GM23338 (cell line): Measurements from ENCODE around the gene ANGPT4. TPM values are rescaled to one million over a fixed set of nuclear protein-coding genes. Genes with fewer than 3 reads are reported as not detected.

Source experiments
- ATAC-seq: fragments of 200-7000 bp; cut with Tn5 transposase; 3 replicates; pipeline ENCODE4 v1.9.1; 2020
- DNase-seq: peaks from one replicate; pipeline ENCODE4 v3.0.0-alpha.2; 2015; ENCODE audit warnings: low spot score
- H2AFZ ChIP-seq: fragments of 200-600 bp; sonication (generic); 2 replicates; pipeline ENCODE4 v1.8.0; 2016; ENCODE audit warnings: antibody characterized with exemption, mild to moderate bottlenecking, moderate library complexity
- H3F3A ChIP-seq: fragments of 200-600 bp; sonication (generic); replicated peaks from 2 replicates; pipeline ENCODE4 v1.8.0; 2017; ENCODE audit warnings: antibody characterized with exemption, mixed run types, low read depth
- H3K27ac ChIP-seq: fragments of 200-600 bp; sonication (generic); 2 replicates; pipeline ENCODE4 v1.6.1; 2016; ENCODE audit warnings: low read depth
- H3K27me3 ChIP-seq: fragments of 200-600 bp; sonication (generic); 2 replicates; pipeline ENCODE4 v1.8.0; 2016; ENCODE audit warnings: mild to moderate bottlenecking, mixed run types, moderate library complexity; ENCODE audit not compliant: insufficient read depth
- H3K36me3 ChIP-seq: fragments of 200-600 bp; sonication (generic); 2 replicates; pipeline ENCODE4 v1.8.0; 2016; ENCODE audit warnings: mild to moderate bottlenecking; ENCODE audit not compliant: insufficient read depth
- H3K4me1 ChIP-seq: fragments of 200-600 bp; sonication (generic); 2 replicates; pipeline ENCODE4 v1.8.0; 2016; ENCODE audit warnings: mild to moderate bottlenecking, moderate library complexity; ENCODE audit not compliant: insufficient read depth
- H3K4me2 ChIP-seq: fragments of 200-600 bp; sonication (generic); 2 replicates; pipeline ENCODE4 v1.7.1; 2017; ENCODE audit warnings: mixed run types
- H3K4me3 ChIP-seq: fragments of 200-600 bp; sonication (generic); 2 replicates; pipeline ENCODE4 v1.6.1; 2016; ENCODE audit warnings: mixed run types
- H3K79me2 ChIP-seq: fragments of 200-600 bp; sonication (generic); replicated peaks from 2 replicates; pipeline ENCODE4 v1.8.0; 2017; ENCODE audit warnings: mild to moderate bottlenecking; ENCODE audit not compliant: insufficient read depth
- H3K9me2 ChIP-seq: fragments of 200-600 bp; sonication (generic); 2 replicates; pipeline ENCODE4 v1.8.0; 2017; ENCODE audit not compliant: insufficient read depth
- H4K20me1 ChIP-seq: fragments of 200-600 bp; sonication (generic); replicated peaks from 2 replicates; pipeline ENCODE4 v1.8.0; 2017; ENCODE audit warnings: mild to moderate bottlenecking; ENCODE audit not compliant: insufficient read depth
- H3K27ac Mint-ChIP-seq: 2 replicates; pipeline ENCODE4 v1.8.0; 2020; ENCODE audit warnings: inconsistent platforms, mild to moderate bottlenecking, moderate library complexity, mixed read lengths
- H3K27me3 Mint-ChIP-seq: 3 replicates; pipeline ENCODE4 v1.8.0; 2022; ENCODE audit warnings: low read depth, mild to moderate bottlenecking, moderate library complexity, mixed read lengths, inconsistent platforms; ENCODE audit not compliant: insufficient read depth, poor library complexity
- H3K36me3 Mint-ChIP-seq: 3 replicates; pipeline ENCODE4 v1.8.0; 2021; ENCODE audit warnings: low read depth, mild to moderate bottlenecking, inconsistent platforms, moderate library complexity, mixed read lengths
- H3K4me1 Mint-ChIP-seq: 3 replicates; pipeline ENCODE4 v1.8.0; 2020; ENCODE audit warnings: mild to moderate bottlenecking, inconsistent platforms, mixed read lengths
- H3K4me3 Mint-ChIP-seq: 3 replicates; pipeline ENCODE4 v1.8.0; 2021; ENCODE audit warnings: moderate library complexity, mild to moderate bottlenecking, inconsistent platforms, mixed read lengths
- H3K9me3 Mint-ChIP-seq: 3 replicates; pipeline ENCODE4 v1.8.0; 2020; ENCODE audit warnings: moderate library complexity, mild to moderate bottlenecking, inconsistent platforms, mixed read lengths
- CREB1 ChIP-seq: fragments of 250-450 bp; sonication (Bioruptor Pico); IDR thresholded peaks from 2 replicates; pipeline ENCODE4 v1.5.0; 2020; ENCODE audit warnings: low read depth, mild to moderate bottlenecking, moderate library complexity
- EZH2phosphoT487 ChIP-seq: fragments of 200-600 bp; sonication (generic); IDR thresholded peaks from one replicate; pipeline ENCODE4 v1.8.1; 2018; ENCODE audit warnings: antibody characterized with exemption; ENCODE audit not compliant: unreplicated experiment
- JUNB ChIP-seq: IDR thresholded peaks from one replicate; pipeline ENCODE4 v1.6.1; 2016; ENCODE audit warnings: antibody characterized with exemption; ENCODE audit not compliant: unreplicated experiment
- STAT1 ChIP-seq: IDR thresholded peaks from one replicate; pipeline ENCODE4 v1.6.1; 2016; ENCODE audit warnings: antibody characterized with exemption; ENCODE audit not compliant: unreplicated experiment
- ZNF331 ChIP-seq: fragments of 250-450 bp; sonication (Bioruptor Pico); IDR thresholded peaks from 2 replicates; pipeline ENCODE4 v1.5.0; 2020; ENCODE audit warnings: low read depth, mild to moderate bottlenecking, moderate library complexity
- polyA plus RNA-seq: library from polyadenylated mRNA; unstranded; fragments of >200 nt; fragmentation: Nextera tagmentation; extraction: Ambion mirVana; gene quantifications from 2 replicates; pipeline ENCODE4 v1.2.1, GENCODE V29; 2016
- total RNA-seq: library from RNA; depleted of rRNA; stranded (reverse); fragments of >200 nt; shearing (Covaris generic); gene quantifications from 2 replicates; pipeline ENCODE4 v1.2.3, GENCODE V29; 2014
- TF ChIP-seq, protein P1 (sequence below): IDR thresholded peaks from 2 replicates; pipeline ENCODE4 v1.6.1; 2016; ENCODE audit warnings: antibody characterized with exemption
- TF ChIP-seq, protein P2 (sequence below): fragments of 250-450 bp; sonication (Bioruptor Pico); IDR thresholded peaks from 2 replicates; pipeline ENCODE4 v1.5.0; 2020; ENCODE audit warnings: mild to moderate bottlenecking, moderate library complexity

ANGPT4 gene
- total and polyA plus RNA-seq, 2 experiments from 2014 or later, result 0.17 TPM; not detected in 1

DNA sequence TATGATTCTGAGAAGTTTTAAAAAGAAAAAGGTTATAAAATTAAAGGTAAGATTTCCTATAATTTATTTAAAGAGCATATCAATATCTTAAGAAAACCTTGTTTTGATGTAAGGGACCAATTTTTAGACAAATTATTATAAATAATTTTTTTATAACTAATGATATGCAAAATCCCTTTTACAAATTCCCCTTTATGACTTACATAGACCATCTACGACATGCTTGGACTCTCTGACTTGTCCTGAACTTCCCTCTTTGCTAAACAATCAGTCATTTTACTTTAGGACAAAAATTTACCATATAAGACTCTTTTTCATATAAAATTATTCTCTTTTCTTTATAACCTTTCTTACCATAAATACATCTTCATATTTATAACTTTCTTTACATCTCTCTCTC lies 15.3 kb upstream of the ANGPT4 start (continued):
- TF ChIP-seq CREB1 (CRISPR knock-in tag), result no peak
- no peak for TF ChIP-seq ZNF331 (CRISPR knock-in tag)
- TF ChIP-seq STAT1, result no peak

GRCh38 chr20:926670-927069 lies 10.5 kb upstream of the ANGPT4 start:
- peaks cover 8% of the 10 kb centered on the region for H3K36me3 ChIP-seq
- no peak overlapping the region for H3K4me3 Mint-ChIP-seq
- no peak overlapping the region for H3K4me2 ChIP-seq
- DNase-seq, result no peak
- H3F3A ChIP-seq, result no peaks in the 10 kb centered on the region
- H3K79me2 ChIP-seq, result no peaks in the 10 kb centered on the region
- H3K9me2 ChIP-seq, result peaks cover 2% of the 10 kb centered on the region; the same call in 1 of the 2 replicates
- no peaks in the 10 kb centered on the region for H3K4me1 ChIP-seq
- H3K27ac Mint-ChIP-seq, result no peak overlapping the region
- H3K27me3 Mint-ChIP-seq, result no peaks in the 10 kb centered on the region
- no peaks in the 10 kb centered on the region for H3K4me1 Mint-ChIP-seq
- no peak overlapping the region for H2AFZ ChIP-seq
- H3K27ac ChIP-seq, result no peak overlapping the region
- H3K36me3 Mint-ChIP-seq, result peaks cover 8% of the 10 kb centered on the region
- TF ChIP-seq EZH2phosphoT487 (no peak), JUNB (no peak), ZNF331 (CRISPR knock-in tag) (no peak)
- TF ChIP-seq, protein P1, sequence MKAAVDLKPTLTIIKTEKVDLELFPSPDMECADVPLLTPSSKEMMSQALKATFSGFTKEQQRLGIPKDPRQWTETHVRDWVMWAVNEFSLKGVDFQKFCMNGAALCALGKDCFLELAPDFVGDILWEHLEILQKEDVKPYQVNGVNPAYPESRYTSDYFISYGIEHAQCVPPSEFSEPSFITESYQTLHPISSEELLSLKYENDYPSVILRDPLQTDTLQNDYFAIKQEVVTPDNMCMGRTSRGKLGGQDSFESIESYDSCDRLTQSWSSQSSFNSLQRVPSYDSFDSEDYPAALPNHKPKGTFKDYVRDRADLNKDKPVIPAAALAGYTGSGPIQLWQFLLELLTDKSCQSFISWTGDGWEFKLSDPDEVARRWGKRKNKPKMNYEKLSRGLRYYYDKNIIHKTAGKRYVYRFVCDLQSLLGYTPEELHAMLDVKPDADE, result no peak
- TF ChIP-seq, protein P2, sequence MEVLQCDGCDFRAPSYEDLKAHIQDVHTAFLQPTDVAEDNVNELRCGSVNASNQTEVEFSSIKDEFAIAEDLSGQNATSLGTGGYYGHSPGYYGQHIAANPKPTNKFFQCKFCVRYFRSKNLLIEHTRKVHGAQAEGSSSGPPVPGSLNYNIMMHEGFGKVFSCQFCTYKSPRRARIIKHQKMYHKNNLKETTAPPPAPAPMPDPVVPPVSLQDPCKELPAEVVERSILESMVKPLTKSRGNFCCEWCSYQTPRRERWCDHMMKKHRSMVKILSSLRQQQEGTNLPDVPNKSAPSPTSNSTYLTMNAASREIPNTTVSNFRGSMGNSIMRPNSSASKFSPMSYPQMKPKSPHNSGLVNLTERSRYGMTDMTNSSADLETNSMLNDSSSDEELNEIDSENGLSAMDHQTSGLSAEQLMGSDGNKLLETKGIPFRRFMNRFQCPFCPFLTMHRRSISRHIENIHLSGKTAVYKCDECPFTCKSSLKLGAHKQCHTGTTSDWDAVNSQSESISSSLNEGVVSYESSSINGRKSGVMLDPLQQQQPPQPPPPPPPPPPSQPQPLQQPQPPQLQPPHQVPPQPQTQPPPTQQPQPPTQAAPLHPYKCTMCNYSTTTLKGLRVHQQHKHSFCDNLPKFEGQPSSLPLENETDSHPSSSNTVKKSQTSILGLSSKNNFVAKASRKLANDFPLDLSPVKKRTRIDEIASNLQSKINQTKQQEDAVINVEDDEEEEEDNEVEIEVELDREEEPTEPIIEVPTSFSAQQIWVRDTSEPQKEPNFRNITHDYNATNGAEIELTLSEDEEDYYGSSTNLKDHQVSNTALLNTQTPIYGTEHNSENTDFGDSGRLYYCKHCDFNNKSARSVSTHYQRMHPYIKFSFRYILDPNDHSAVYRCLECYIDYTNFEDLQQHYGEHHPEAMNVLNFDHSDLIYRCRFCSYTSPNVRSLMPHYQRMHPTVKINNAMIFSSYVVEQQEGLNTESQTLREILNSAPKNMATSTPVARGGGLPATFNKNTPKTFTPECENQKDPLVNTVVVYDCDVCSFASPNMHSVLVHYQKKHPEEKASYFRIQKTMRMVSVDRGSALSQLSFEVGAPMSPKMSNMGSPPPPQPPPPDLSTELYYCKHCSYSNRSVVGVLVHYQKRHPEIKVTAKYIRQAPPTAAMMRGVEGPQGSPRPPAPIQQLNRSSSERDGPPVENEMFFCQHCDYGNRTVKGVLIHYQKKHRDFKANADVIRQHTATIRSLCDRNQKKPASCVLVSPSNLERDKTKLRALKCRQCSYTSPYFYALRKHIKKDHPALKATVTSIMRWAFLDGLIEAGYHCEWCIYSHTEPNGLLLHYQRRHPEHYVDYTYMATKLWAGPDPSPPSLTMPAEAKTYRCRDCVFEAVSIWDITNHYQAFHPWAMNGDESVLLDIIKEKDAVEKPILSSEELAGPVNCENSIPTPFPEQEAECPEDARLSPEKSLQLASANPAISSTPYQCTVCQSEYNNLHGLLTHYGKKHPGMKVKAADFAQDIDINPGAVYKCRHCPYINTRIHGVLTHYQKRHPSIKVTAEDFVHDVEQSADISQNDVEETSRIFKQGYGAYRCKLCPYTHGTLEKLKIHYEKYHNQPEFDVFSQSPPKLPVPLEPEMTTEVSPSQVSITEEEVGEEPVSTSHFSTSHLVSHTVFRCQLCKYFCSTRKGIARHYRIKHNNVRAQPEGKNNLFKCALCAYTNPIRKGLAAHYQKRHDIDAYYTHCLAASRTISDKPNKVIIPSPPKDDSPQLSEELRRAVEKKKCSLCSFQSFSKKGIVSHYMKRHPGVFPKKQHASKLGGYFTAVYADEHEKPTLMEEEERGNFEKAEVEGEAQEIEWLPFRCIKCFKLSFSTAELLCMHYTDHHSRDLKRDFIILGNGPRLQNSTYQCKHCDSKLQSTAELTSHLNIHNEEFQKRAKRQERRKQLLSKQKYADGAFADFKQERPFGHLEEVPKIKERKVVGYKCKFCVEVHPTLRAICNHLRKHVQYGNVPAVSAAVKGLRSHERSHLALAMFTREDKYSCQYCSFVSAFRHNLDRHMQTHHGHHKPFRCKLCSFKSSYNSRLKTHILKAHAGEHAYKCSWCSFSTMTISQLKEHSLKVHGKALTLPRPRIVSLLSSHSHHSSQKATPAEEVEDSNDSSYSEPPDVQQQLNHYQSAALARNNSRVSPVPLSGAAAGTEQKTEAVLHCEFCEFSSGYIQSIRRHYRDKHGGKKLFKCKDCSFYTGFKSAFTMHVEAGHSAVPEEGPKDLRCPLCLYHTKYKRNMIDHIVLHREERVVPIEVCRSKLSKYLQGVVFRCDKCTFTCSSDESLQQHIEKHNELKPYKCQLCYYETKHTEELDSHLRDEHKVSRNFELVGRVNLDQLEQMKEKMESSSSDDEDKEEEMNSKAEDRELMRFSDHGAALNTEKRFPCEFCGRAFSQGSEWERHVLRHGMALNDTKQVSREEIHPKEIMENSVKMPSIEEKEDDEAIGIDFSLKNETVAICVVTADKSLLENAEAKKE, result no peak
- no peaks in the 10 kb centered on the region for H3K27me3 ChIP-seq
- H4K20me1 ChIP-seq, result no peaks in the 10 kb centered on the region
- peaks cover 38% of the 10 kb centered on the region for H3K9me3 Mint-ChIP-seq
- H3K4me3 ChIP-seq, result no peak overlapping the region
- no peak for ATAC-seq
